ENCODE measurements around the gene MRPL20. TPM values are rescaled to one million over a fixed set of nuclear protein-coding genes. Genes with fewer than 3 reads are reported as not detected.
A peak's percentile ranks its signal among the peaks of the same experiment; 100 is the strongest.

The MRPL20 gene
- total and polyA plus RNA-seq, 9 donors, result 79.9 to 130 (median 95.0) TPM

GRCh38 chr1:1435911-1436629 lies 29.0 kb upstream of the MRPL20 start:
- TF ChIP-seq EP300 (IDR thresholded peaks at IDR 0.05), result no peak
- TF ChIP-seq CTCF (IDR thresholded peaks at IDR 0.05), result no peak
- no peak for TF ChIP-seq POLR2A (IDR thresholded peaks at IDR 0.05)
- no peaks in the 10 kb centered on the region for H3K27me3 ChIP-seq
- no peaks in the 10 kb centered on the region for H3K36me3 ChIP-seq
- DNase-seq, result peak in 3 of 5 donors; percentile 20 to 50 (median 42)
- H3K4me1 ChIP-seq (ENCODE audit: insufficient read depth), result peaks cover 42% of the 10 kb centered on the region
- peak overlapping the region in 1 of 2 donors; percentile 96 for H3K27ac ChIP-seq
- H3K4me3 ChIP-seq, result peak overlapping the region; percentile 49
- intact Hi-C loops (cut with DNase I), result no loop called here
- no peaks in the 10 kb centered on the region for H3K9me3 ChIP-seq
- WGBS, 3 donors, result 10 to 22% (median 15%) methylated on average over 29 to 40 of the region's 40 CpGs

- H3K4me1 ChIP-seq (ENCODE audit: insufficient read depth), result peaks cover 46% of the 10 kb centered on the region
- no peaks in the 10 kb centered on the region for H3K36me3 ChIP-seq
- WGBS, 3 donors, result 9 to 12% (median 11%) methylated on average over 60 to 89 of the region's 89 CpGs
- peak within 1 kb of the TSS; percentile 49 for H3K4me3 ChIP-seq
- H3K9me3 ChIP-seq, result no peaks in the 10 kb centered on the region
- intact Hi-C loops (cut with DNase I), result no loop called here
- TF ChIP-seq POLR2A (IDR thresholded peaks at IDR 0.05) (no peak), CTCF (IDR thresholded peaks at IDR 0.05) (no peak), EP300 (IDR thresholded peaks at IDR 0.05) (no peak)
- peak; percentile 74 to 89 (median 84) for DNase-seq
- no peaks in the 10 kb centered on the region for H3K27me3 ChIP-seq
- peak within 1 kb of the TSS; percentile 42 to 96 for H3K27ac ChIP-seq
These were observed 28.2 kb upstream of the MRPL20 start, which contains the start of gene VWA1 for GRCh38 chr1:1435106-1435903. TSS of gene VWA1 (plus strand) at chr1:1435690. CDS start at chr1:1435749, 59 bp downstream.

GRCh38 chr1:1434824-1435105 lies 27.7 kb upstream of the MRPL20 start:
- H3K9me3 ChIP-seq, result no peaks in the 10 kb centered on the region
- intact Hi-C loops (cut with DNase I), result no loop called here
- H3K27ac ChIP-seq, result peak overlapping the region; percentile 42 to 96
- H3K4me3 ChIP-seq, result peak overlapping the region; percentile 49
- no peak for TF ChIP-seq EP300 (IDR thresholded peaks at IDR 0.05)
- TF ChIP-seq CTCF (IDR thresholded peaks at IDR 0.05), result no peak
- TF ChIP-seq POLR2A (IDR thresholded peaks at IDR 0.05), result no peak
- H3K36me3 ChIP-seq, result no peaks in the 10 kb centered on the region
- H3K4me1 ChIP-seq (ENCODE audit: insufficient read depth), result peaks cover 48% of the 10 kb centered on the region
- WGBS, 3 donors, result 66 to 80% (median 76%) methylated on average over 4 of the region's 4 CpGs
- no peaks in the 10 kb centered on the region for H3K27me3 ChIP-seq
- DNase-seq, result no peak

GRCh38 chr1:1434131-1434823 lies 27.2 kb upstream of the MRPL20 start:
- peaks cover 52% of the 10 kb centered on the region for H3K4me1 ChIP-seq (ENCODE audit: insufficient read depth)
- peak overlapping the region; percentile 83 to 96 for H3K27ac ChIP-seq
- intact Hi-C loops (cut with DNase I), result no loop called here
- TF ChIP-seq CTCF (IDR thresholded peaks at IDR 0.05) (peak in 1 of 3 donors; percentile 13), EP300 (IDR thresholded peaks at IDR 0.05) (no peak), POLR2A (IDR thresholded peaks at IDR 0.05) (no peak)
- 13 to 21% (median 19%) methylated on average over 22 to 32 of the region's 32 CpGs for WGBS, 3 donors
- no peaks in the 10 kb centered on the region for H3K36me3 ChIP-seq
- H3K27me3 ChIP-seq, result no peaks in the 10 kb centered on the region
- no peak overlapping the region for H3K4me3 ChIP-seq
- DNase-seq, result peak; percentile 78 to 89 (median 82)
- no peaks in the 10 kb centered on the region for H3K9me3 ChIP-seq
